ENCODE data around the gene DDX17. TPM values are rescaled to one million over a fixed set of nuclear protein-coding genes. Genes with fewer than 3 reads are reported as not detected.

Gene DDX17
- total and polyA plus RNA-seq, 9 donors: 215 to 602 (median 487) TPM

GRCh38 chr22:38490475-38490874 lies 15.6 kb downstream of the DDX17 start:
- H3K36me3 ChIP-seq: no peaks in the 10 kb centered on the region
- intact Hi-C loops (cut with DNase I): no loop called here
- H3K27ac ChIP-seq: no peak overlapping the region

GRCh38 chr22:38489561-38490145 lies 16.5 kb downstream of the DDX17 start:
- peaks cover 2% of the 10 kb centered on the region for H3K4me1 ChIP-seq (ENCODE audit: insufficient read depth)

More at GRCh38 chr22:38490475-38490874, 15.6 kb downstream of the DDX17 start:
- TF ChIP-seq EP300 (IDR thresholded peaks at IDR 0.05) (no peak), POLR2A (IDR thresholded peaks at IDR 0.05) (no peak), CTCF (IDR thresholded peaks at IDR 0.05) (no peak)
- WGBS, 3 donors: 62 to 67% (median 66%) methylated on average over 2 of the region's 2 CpGs
- no peak for DNase-seq
- Histone ChIP-seq H3K4me3 (no peak overlapping the region), H3K27me3 (no peaks in the 10 kb centered on the region), H3K9me3 (no peaks in the 10 kb centered on the region), H3K4me1 (ENCODE audit: insufficient read depth) (peaks cover 2% of the 10 kb centered on the region)

GRCh38 chr22:38489142-38489541 lies 17.0 kb downstream of the DDX17 start:
- Histone ChIP-seq H3K9me3 (no peaks in the 10 kb centered on the region), H3K4me1 (ENCODE audit: insufficient read depth) (peaks cover 2% of the 10 kb centered on the region), H3K27ac (no peak overlapping the region), H3K4me3 (no peak overlapping the region), H3K27me3 (no peaks in the 10 kb centered on the region), H3K36me3 (no peaks in the 10 kb centered on the region)
- intact Hi-C loops (cut with DNase I): no loop called here
- 87 to 91% (median 89%) methylated on average over 17 of the region's 17 CpGs for WGBS, 3 donors
- DNase-seq: no peak
- TF ChIP-seq CTCF (IDR thresholded peaks at IDR 0.05) (no peak), EP300 (IDR thresholded peaks at IDR 0.05) (no peak), POLR2A (IDR thresholded peaks at IDR 0.05) (no peak)

More at GRCh38 chr22:38489561-38490145, 16.5 kb downstream of the DDX17 start:
- Histone ChIP-seq H3K4me3 (no peak overlapping the region), H3K27ac (no peak overlapping the region), H3K36me3 (no peaks in the 10 kb centered on the region), H3K27me3 (no peaks in the 10 kb centered on the region), H3K9me3 (no peaks in the 10 kb centered on the region)
- intact Hi-C loops (cut with DNase I): no loop called here
- no peak for DNase-seq
- TF ChIP-seq CTCF (IDR thresholded peaks at IDR 0.05): no peak
- TF ChIP-seq EP300 (IDR thresholded peaks at IDR 0.05): no peak
- TF ChIP-seq POLR2A (IDR thresholded peaks at IDR 0.05): no peak
- WGBS, 3 donors: 72 to 80% (median 74%) methylated on average over 7 of the region's 7 CpGs

GRCh38 chr22:38487946-38488345 lies 18.2 kb downstream of the DDX17 start:
- Histone ChIP-seq H3K9me3 (no peaks in the 10 kb centered on the region), H3K27me3 (no peaks in the 10 kb centered on the region), H3K4me3 (no peak overlapping the region), H3K27ac (no peak overlapping the region), H3K4me1 (ENCODE audit: insufficient read depth) (peaks cover 2% of the 10 kb centered on the region), H3K36me3 (no peaks in the 10 kb centered on the region)
- DNase-seq: no peak
- WGBS, 3 donors: 73 to 85% (median 83%) methylated on average over 6 of the region's 6 CpGs
- TF ChIP-seq CTCF (IDR thresholded peaks at IDR 0.05) (no peak), EP300 (IDR thresholded peaks at IDR 0.05) (no peak)
- intact Hi-C loops (cut with DNase I): no loop called here
